Cardiac muscle cell (in vitro differentiated cells and primary cell): ENCODE data around the gene COQ9. TPM values are rescaled to one million over a fixed set of nuclear protein-coding genes. Genes with fewer than 3 reads are reported as not detected.

Source experiments
- DNase-seq, 2 donors: peaks; one replicate each; pipeline versions ENCODE4 v3.0.0 to v3.0.0-alpha.2; 2010 to 2017; ENCODE audit warnings: low read depth in 1 of 2, low spot score in 1 of 2
- H3K27ac ChIP-seq: fragments of 200-600 bp; sonication (generic); 2 replicates; pipeline ENCODE4 v1.5.1; 2016
- H3K27me3 ChIP-seq: fragments of 200-600 bp; sonication (generic); 2 replicates; pipeline ENCODE4 v1.6.0; 2016; ENCODE audit warnings: control low read depth
- H3K36me3 ChIP-seq: fragments of 200-600 bp; sonication (generic); 2 replicates; pipeline ENCODE4 v1.5.1; 2016; ENCODE audit warnings: control low read depth
- H3K4me1 ChIP-seq: fragments of 200-600 bp; sonication (generic); 2 replicates; pipeline ENCODE4 v1.8.1; 2017; ENCODE audit warnings: low read depth, mild to moderate bottlenecking, mixed run types
- H3K4me3 ChIP-seq: fragments of 200-600 bp; sonication (generic); 2 replicates; pipeline ENCODE4 v1.5.1; 2016; ENCODE audit warnings: mild to moderate bottlenecking
- H3K9me3 ChIP-seq: fragments of 200-600 bp; sonication (generic); 2 replicates; pipeline ENCODE4 v1.5.1; 2017; ENCODE audit warnings: low read depth, mild to moderate bottlenecking, control low read depth
- polyA plus RNA-seq: library from polyadenylated mRNA; unstranded; fragments of >200 nt; fragmentation: Nextera tagmentation; extraction: Ambion mirVana; gene quantifications from 2 replicates; pipeline ENCODE4 v1.2.1, GENCODE V29; 2016
- total RNA-seq: library from RNA; depleted of rRNA; stranded (reverse); fragments of >200 nt; gene quantifications from 2 replicates; pipeline ENCODE4 v1.2.3, GENCODE V29; 2016
- TF ChIP-seq, protein P1 (sequence below): IDR thresholded peaks from 2 replicates; pipeline ENCODE4 v1.5.1; 2012; ENCODE audit warnings: low read depth, mild to moderate bottlenecking, low read length

The COQ9 gene
- total and polyA plus RNA-seq, 2 experiments from 2014 or later, result 111 to 152 TPM

DNA sequence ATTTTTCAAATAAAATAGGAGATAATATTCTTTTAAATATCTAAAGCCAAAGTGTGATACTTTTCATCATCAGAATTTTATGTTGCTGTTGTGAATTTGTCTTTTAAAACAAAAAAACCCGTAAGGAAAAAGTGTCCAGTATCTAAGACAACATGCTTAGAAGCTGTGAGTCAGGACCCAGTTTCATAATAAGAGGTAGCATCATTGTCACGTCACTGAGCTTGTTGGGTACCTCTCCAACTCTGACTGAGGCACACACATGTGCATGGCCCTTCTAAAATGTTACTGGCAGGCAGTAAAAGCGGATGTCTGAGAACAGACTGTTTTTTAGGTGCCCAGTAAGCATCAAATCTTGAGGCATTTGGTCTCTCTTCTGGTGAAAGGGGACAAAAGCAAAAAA lies 2.6 kb upstream of the COQ9 start:
- H3K4me1 ChIP-seq, result peaks cover 19% of the 10 kb centered on the region
- peak in 1 of 2 donors; percentile 41 for DNase-seq
- no peak overlapping the region for H3K27ac ChIP-seq
- H3K36me3 ChIP-seq, result peaks cover 2% of the 10 kb centered on the region
- no peak overlapping the region for H3K4me3 ChIP-seq
- no peaks in the 10 kb centered on the region for H3K27me3 ChIP-seq
- H3K9me3 ChIP-seq, result no peaks in the 10 kb centered on the region
- TF ChIP-seq, protein P1, sequence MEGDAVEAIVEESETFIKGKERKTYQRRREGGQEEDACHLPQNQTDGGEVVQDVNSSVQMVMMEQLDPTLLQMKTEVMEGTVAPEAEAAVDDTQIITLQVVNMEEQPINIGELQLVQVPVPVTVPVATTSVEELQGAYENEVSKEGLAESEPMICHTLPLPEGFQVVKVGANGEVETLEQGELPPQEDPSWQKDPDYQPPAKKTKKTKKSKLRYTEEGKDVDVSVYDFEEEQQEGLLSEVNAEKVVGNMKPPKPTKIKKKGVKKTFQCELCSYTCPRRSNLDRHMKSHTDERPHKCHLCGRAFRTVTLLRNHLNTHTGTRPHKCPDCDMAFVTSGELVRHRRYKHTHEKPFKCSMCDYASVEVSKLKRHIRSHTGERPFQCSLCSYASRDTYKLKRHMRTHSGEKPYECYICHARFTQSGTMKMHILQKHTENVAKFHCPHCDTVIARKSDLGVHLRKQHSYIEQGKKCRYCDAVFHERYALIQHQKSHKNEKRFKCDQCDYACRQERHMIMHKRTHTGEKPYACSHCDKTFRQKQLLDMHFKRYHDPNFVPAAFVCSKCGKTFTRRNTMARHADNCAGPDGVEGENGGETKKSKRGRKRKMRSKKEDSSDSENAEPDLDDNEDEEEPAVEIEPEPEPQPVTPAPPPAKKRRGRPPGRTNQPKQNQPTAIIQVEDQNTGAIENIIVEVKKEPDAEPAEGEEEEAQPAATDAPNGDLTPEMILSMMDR, result no peak

- DNase-seq, result no peak
- H3K4me1 ChIP-seq, result peaks cover 19% of the 10 kb centered on the region
- no peaks in the 10 kb centered on the region for H3K9me3 ChIP-seq
- no peak overlapping the region for H3K4me3 ChIP-seq
- peaks cover 4% of the 10 kb centered on the region for H3K36me3 ChIP-seq
- H3K27ac ChIP-seq, result no peak overlapping the region
- no peaks in the 10 kb centered on the region for H3K27me3 ChIP-seq
- TF ChIP-seq, protein P1, result no peak
Measured at GRCh38 chr16:57445510-57445909, 1.8 kb upstream of the COQ9 start.

DNA sequence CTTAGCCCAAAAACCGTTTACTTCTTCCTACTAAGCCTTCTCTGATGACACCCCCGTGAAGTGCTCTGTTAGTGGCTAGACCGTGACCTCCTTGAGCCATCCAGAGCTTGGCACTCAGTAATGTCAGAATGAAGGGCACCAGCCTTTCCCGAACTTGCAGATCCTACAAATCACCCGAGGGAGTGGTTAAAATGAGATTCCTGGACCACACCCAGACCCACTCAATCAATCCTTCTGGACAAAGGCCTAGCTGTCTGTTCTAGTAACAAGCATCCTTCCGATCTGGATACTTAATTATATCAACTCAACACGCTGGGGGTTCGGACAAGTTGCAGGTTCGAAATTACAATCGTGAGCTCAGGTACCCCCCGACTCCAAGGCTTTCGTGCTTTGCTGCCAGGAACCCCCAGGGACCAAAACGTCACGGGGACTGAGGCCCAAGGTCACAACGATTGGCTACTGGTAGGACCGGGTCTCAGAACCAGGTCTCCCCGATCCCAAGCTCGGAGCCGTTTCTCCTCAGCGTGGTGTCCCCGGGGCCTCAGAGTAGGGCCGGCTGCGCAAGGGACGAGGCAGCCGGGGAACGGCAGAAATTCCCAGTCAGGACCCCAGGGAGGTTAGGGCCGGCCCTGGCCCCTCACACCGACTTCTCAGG lies 621 bp upstream of the COQ9 start:
- DNase-seq, result peak in 1 of 2 donors; percentile 32
- Histone ChIP-seq H3K4me3 (peak overlapping the region; percentile 83), H3K9me3 (no peaks in the 10 kb centered on the region), H3K36me3 (peaks cover 13% of the 10 kb centered on the region), H3K27me3 (no peaks in the 10 kb centered on the region), H3K27ac (peak overlapping the region; percentile 81), H3K4me1 (peaks cover 19% of the 10 kb centered on the region)
- TF ChIP-seq, protein P1, result no peak

DNA sequence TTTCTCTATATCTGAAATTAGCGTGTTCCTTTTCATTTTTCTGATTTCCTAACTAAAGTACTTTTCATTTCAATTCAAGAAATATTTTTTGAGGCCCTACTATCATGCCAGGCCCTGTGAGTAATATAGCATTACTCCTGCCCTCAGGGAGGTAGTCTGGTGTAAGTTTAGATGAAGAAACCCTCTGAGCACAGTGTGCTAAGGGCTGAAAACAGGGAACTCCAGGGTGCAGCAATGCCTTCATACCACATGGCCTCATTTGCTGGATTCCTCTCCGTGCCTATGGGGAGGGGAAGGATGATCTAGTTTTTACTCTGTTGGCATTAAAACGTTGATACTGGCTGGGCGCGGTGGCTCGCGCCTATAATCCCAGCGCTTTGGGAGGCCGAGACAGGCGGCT lies 4.7 kb downstream of the COQ9 start:
- Histone ChIP-seq H3K27me3 (no peaks in the 10 kb centered on the region), H3K9me3 (no peaks in the 10 kb centered on the region), H3K4me1 (peaks cover 12% of the 10 kb centered on the region), H3K4me3 (no peak overlapping the region), H3K36me3 (peaks cover 58% of the 10 kb centered on the region), H3K27ac (no peak overlapping the region)
- TF ChIP-seq, protein P1, result no peak
- DNase-seq, result no peak

DNA sequence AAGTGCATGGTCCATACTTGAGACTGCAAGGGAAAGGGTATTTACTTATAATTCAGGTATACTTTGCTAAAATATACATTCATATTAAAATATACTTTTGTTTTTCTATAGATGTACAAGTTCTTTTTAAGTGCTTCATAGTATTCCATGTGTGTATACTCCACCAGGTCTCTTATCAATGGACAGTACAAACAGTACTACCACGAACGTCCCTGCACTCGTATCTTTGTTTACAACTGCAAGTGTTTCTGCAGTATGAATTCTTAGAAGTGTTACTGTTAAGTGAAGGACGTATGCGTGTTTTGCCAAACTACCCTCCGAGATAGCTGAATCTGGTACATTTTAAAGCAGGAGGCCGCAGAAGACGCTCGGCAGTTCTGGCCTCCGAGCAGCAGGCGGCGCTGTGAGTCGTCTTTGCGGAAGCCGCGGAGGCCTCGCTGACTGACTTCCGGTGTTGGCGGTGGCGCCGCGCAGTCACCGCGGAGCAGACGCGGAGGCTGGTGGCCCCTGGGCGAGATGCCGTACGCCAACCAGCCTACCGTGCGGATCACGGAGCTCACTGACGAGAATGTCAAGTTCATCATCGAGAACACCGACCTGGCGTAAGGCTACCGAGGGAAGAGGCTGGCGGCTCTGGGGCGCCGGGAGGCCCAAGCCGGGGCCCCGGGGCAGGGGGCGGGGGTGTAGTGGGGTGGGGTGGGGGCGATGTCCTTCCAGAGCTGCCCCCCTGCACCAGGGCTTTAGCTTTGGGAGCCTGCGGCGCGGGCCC lies 15.1 kb downstream of the COQ9 start, which contains the start of gene POLR2C:
POLR2C (plus strand) TSS at position 471 of the 769 bp plus-strand sequence; CDS start at position 517, 46 bp downstream.
- DNase-seq, result peak; percentile 88 to 91
- peak within 1 kb of the TSS; percentile 84 for H3K4me3 ChIP-seq
- no peaks in the 10 kb centered on the region for H3K4me1 ChIP-seq
- H3K27me3 ChIP-seq, result no peaks in the 10 kb centered on the region
- peak within 1 kb of the TSS; percentile 80 for H3K27ac ChIP-seq
- H3K36me3 ChIP-seq, result peaks cover 72% of the 10 kb centered on the region
- H3K9me3 ChIP-seq, result no peaks in the 10 kb centered on the region
- TF ChIP-seq, protein P1, result peak; percentile 84
